Keratinocyte (primary cell): ENCODE measurements around the gene EML1. TPM values are rescaled to one million over a fixed set of nuclear protein-coding genes. Genes with fewer than 3 reads are reported as not detected.

Experiments
- DNase-seq: peaks from one replicate; pipeline ENCODE4 v3.0.0-alpha.2; 2011; ENCODE audit warnings: low read depth, missing footprints, low spot score
- FAIRE-seq: peaks from 2 replicates; lab custom pipeline; 2011; peaks lifted over from hg19 to GRCh38; lab: Jason Lieb, UNC
- H2AFZ ChIP-seq: 2 replicates; pipeline ENCODE4 v1.6.0; 2012; ENCODE audit warnings: low read length, control low read depth, inconsistent platforms; ENCODE audit not compliant: control insufficient read depth
- H3K27ac ChIP-seq: 2 replicates; pipeline ENCODE4 v1.5.1; 2011; ENCODE audit warnings: low read length; ENCODE audit not compliant: control insufficient read depth, insufficient read depth
- H3K27me3 ChIP-seq: 3 replicates; pipeline ENCODE4 v1.6.0; 2011; ENCODE audit warnings: low read length; ENCODE audit not compliant: control insufficient read depth, insufficient read depth; ENCODE audit errors: extremely low read depth
- H3K36me3 ChIP-seq, 2 experiments: 2 replicates in 1 of 2; 3 replicates in 1 of 2; pipeline ENCODE4 v1.5.1; 2011; ENCODE audit warnings: low read length in 2 of 2, mild to moderate bottlenecking in 1 of 2; ENCODE audit not compliant: control insufficient read depth in 2 of 2, insufficient read depth in 2 of 2; ENCODE audit errors: extremely low read depth in 1 of 2
- H3K4me1 ChIP-seq: 3 replicates; pipeline ENCODE4 v1.5.1; 2011; ENCODE audit warnings: low read length; ENCODE audit not compliant: control insufficient read depth, insufficient read depth; ENCODE audit errors: extremely low read depth
- H3K4me2 ChIP-seq: 3 replicates; pipeline ENCODE4 v1.6.0; 2011; ENCODE audit warnings: low read depth, low read length; ENCODE audit not compliant: control insufficient read depth, insufficient read depth; ENCODE audit errors: extremely low read depth
- H3K4me3 ChIP-seq, 3 experiments: fragments of 200-600 bp in 1 of 3; sonication (generic) in 1 of 3; 2 replicates in 2 of 3; 3 replicates in 1 of 3; pipeline ENCODE4 v1.5.1; 2011 to 2016; ENCODE audit warnings: low read length in 3 of 3, mild to moderate bottlenecking in 3 of 3, control low read depth in 2 of 3, inconsistent platforms in 1 of 3, low read depth in 1 of 3, mixed read lengths in 1 of 3, mixed run types in 1 of 3, moderate library complexity in 1 of 3; ENCODE audit not compliant: control insufficient read depth in 2 of 3, insufficient read depth in 2 of 3; ENCODE audit errors: extremely low read depth in 1 of 3
- H3K79me2 ChIP-seq: 2 replicates; pipeline ENCODE4 v1.6.0; 2012; ENCODE audit warnings: low read length; ENCODE audit not compliant: control insufficient read depth, insufficient read depth
- H3K9ac ChIP-seq: 3 replicates; pipeline ENCODE4 v1.6.0; 2011; ENCODE audit warnings: low read length; ENCODE audit not compliant: control insufficient read depth, insufficient read depth; ENCODE audit errors: extremely low read depth
- H3K9me1 ChIP-seq: 3 replicates; pipeline ENCODE4 v1.6.0; 2011; ENCODE audit warnings: low read length; ENCODE audit not compliant: control insufficient read depth, insufficient read depth; ENCODE audit errors: extremely low read depth
- H3K9me3 ChIP-seq: 2 replicates; pipeline ENCODE4 v1.5.1; 2012; ENCODE audit warnings: low read depth, low read length; ENCODE audit not compliant: control insufficient read depth
- H4K20me1 ChIP-seq: 3 replicates; pipeline ENCODE4 v1.6.0; 2011; ENCODE audit warnings: low read length; ENCODE audit not compliant: control insufficient read depth, insufficient read depth; ENCODE audit errors: extremely low read depth
- EZH2 ChIP-seq: IDR thresholded peaks from one replicate; pipeline ENCODE4 v1.6.1; 2012; ENCODE audit warnings: inconsistent platforms, mild to moderate bottlenecking, low read length, moderate library complexity
- dilution Hi-C: fragments of 300-500 bp; cut with MboI; formaldehyde crosslinking; loops from one replicate; pipeline ENCODE4 v1.7.0; 2020; ENCODE audit warnings: low sequenced_read_pairs; ENCODE audit not compliant: extremely low pct_ligation_motif_present
- polyA plus RNA-seq, 5 experiments: library from polyadenylated mRNA; depleted of rRNA in 3 of 5; stranded (reverse) in 3 of 5; stranded (forward) in 1 of 5; unstranded in 1 of 5; fragments of >200 nt; gene quantifications; 1 replicate in 1 of 5; 2 replicates in 3 of 5; 3 replicates in 1 of 5; pipeline versions ENCODE4 v1.2.1 to v1.2.3, GENCODE V29; 2011 to 2012; ENCODE audit warnings: missing spikeins in 2 of 5, low read depth in 1 of 5, low replicate concordance in 1 of 5
- TF ChIP-seq, protein P1 (sequence below), 3 experiments: IDR thresholded peaks in 1 of 3; conservative IDR thresholded peaks in 1 of 3; optimal IDR thresholded peaks in 1 of 3; 2 replicates in 2 of 3; 3 replicates in 1 of 3; pipeline versions ENCODE3 to v1.5.1; 2011; ENCODE audit warnings: low read length in 3 of 3, mild to moderate bottlenecking in 3 of 3, moderate library complexity in 2 of 3, control low read depth in 1 of 3, inconsistent platforms in 1 of 3; ENCODE audit not compliant: insufficient read depth in 2 of 3; ENCODE audit errors: extremely low read depth in 1 of 3

Gene EML1
- polyA plus RNA-seq, 1 donor (not counting 4 experiments of a cell fraction or from before 2014, with no cell fraction given): 0.84 TPM

GRCh38 chr14:99938376-99938775 lies 145.2 kb downstream of the EML1 start:
- Histone ChIP-seq H3K27ac (no peak overlapping the region), H3K27me3 (no peaks in the 10 kb centered on the region), H3K4me3 (no peak overlapping the region), H3K36me3 (no peaks in the 10 kb centered on the region), H3K79me2 (no peaks in the 10 kb centered on the region), H4K20me1 (no peaks in the 10 kb centered on the region), H3K9me1 (no peaks in the 10 kb centered on the region), H2AFZ (no peak overlapping the region), H3K4me2 (no peak overlapping the region), H3K4me1 (peaks cover 7% of the 10 kb centered on the region), H3K9me3 (no peaks in the 10 kb centered on the region), H3K9ac (no peak overlapping the region)
- FAIRE-seq (no peak), DNase-seq (no peak)
- dilution Hi-C loops: no loop called here
- TF ChIP-seq, protein P1, sequence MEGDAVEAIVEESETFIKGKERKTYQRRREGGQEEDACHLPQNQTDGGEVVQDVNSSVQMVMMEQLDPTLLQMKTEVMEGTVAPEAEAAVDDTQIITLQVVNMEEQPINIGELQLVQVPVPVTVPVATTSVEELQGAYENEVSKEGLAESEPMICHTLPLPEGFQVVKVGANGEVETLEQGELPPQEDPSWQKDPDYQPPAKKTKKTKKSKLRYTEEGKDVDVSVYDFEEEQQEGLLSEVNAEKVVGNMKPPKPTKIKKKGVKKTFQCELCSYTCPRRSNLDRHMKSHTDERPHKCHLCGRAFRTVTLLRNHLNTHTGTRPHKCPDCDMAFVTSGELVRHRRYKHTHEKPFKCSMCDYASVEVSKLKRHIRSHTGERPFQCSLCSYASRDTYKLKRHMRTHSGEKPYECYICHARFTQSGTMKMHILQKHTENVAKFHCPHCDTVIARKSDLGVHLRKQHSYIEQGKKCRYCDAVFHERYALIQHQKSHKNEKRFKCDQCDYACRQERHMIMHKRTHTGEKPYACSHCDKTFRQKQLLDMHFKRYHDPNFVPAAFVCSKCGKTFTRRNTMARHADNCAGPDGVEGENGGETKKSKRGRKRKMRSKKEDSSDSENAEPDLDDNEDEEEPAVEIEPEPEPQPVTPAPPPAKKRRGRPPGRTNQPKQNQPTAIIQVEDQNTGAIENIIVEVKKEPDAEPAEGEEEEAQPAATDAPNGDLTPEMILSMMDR (optimal IDR thresholded peaks at IDR 0.05 in 1 of 3, IDR thresholded peaks at IDR 0.05 in 1 of 3, conservative IDR thresholded peaks at IDR 0.05 in 1 of 3; ENCODE audit: extremely low read depth in 1 of 3, insufficient read depth in 2 of 3, low read length in 3 of 3): no peak
- TF ChIP-seq EZH2: no peak

- no peaks in the 10 kb centered on the region for H4K20me1 ChIP-seq
- no peak overlapping the region for H3K9ac ChIP-seq
- DNase-seq (no peak), FAIRE-seq (no peak)
- no peaks in the 10 kb centered on the region for H3K27me3 ChIP-seq
- H3K9me1 ChIP-seq: no peaks in the 10 kb centered on the region
- H3K4me3 ChIP-seq: no peak overlapping the region
- no peak overlapping the region for H3K27ac ChIP-seq
- no peaks in the 10 kb centered on the region for H3K36me3 ChIP-seq
- peaks cover 7% of the 10 kb centered on the region for H3K4me1 ChIP-seq
- H3K9me3 ChIP-seq: no peaks in the 10 kb centered on the region
- H2AFZ ChIP-seq: no peak overlapping the region
- dilution Hi-C loops: no loop called here
- no peak overlapping the region for H3K4me2 ChIP-seq
- H3K79me2 ChIP-seq: no peaks in the 10 kb centered on the region
- TF ChIP-seq, protein P1 (optimal IDR thresholded peaks at IDR 0.05 in 1 of 3, IDR thresholded peaks at IDR 0.05 in 1 of 3, conservative IDR thresholded peaks at IDR 0.05 in 1 of 3; ENCODE audit: extremely low read depth in 1 of 3, insufficient read depth in 2 of 3, low read length in 3 of 3): no peak
- no peak for TF ChIP-seq EZH2
Measured at GRCh38 chr14:99938896-99939295, 145.7 kb downstream of the EML1 start.
